HAP-1 (cell line): ENCODE results near the gene FAM163B.
A peak's percentile ranks its signal among the peaks of the same experiment; 100 is the strongest.

Source experiments
- DNase-seq, 2 experiments: peaks; one replicate each; pipeline ENCODE4 v3.0.0-alpha.2; 2016 to 2020; ENCODE audit warnings: low spot score in 2 of 2
- H3K27me3 ChIP-seq: fragments of 250-450 bp; sonication (Bioruptor Pico); 2 replicates; pipeline ENCODE4 v1.5.1; 2020; ENCODE audit warnings: low read depth, mild to moderate bottlenecking, moderate library complexity
- H3K36me3 ChIP-seq: fragments of 250-450 bp; sonication (Bioruptor Pico); replicated peaks from 2 replicates; pipeline ENCODE4 v1.5.1; 2020; ENCODE audit warnings: mild to moderate bottlenecking
- H3K4me1 ChIP-seq: fragments of 250-450 bp; sonication (Bioruptor Pico); 2 replicates; pipeline ENCODE4 v1.5.1; 2020; ENCODE audit warnings: mild to moderate bottlenecking
- H3K4me3 ChIP-seq: fragments of 250-450 bp; sonication (Bioruptor Pico); 2 replicates; pipeline ENCODE4 v1.5.1; 2020; ENCODE audit warnings: mild to moderate bottlenecking, moderate library complexity
- H3K9me3 ChIP-seq: fragments of 250-450 bp; sonication (Bioruptor Pico); 2 replicates; pipeline ENCODE4 v1.5.1; 2020; ENCODE audit warnings: mild to moderate bottlenecking, moderate library complexity
- in situ Hi-C: fragments of 300-500 bp; cut with MboI; formaldehyde crosslinking; loops from 3 replicates; pipeline ENCODE4 v1.14.3; 2020; ENCODE audit warnings: low sequenced_read_pairs, inconsistent platforms, mixed read lengths

The FAM163B gene

DNA sequence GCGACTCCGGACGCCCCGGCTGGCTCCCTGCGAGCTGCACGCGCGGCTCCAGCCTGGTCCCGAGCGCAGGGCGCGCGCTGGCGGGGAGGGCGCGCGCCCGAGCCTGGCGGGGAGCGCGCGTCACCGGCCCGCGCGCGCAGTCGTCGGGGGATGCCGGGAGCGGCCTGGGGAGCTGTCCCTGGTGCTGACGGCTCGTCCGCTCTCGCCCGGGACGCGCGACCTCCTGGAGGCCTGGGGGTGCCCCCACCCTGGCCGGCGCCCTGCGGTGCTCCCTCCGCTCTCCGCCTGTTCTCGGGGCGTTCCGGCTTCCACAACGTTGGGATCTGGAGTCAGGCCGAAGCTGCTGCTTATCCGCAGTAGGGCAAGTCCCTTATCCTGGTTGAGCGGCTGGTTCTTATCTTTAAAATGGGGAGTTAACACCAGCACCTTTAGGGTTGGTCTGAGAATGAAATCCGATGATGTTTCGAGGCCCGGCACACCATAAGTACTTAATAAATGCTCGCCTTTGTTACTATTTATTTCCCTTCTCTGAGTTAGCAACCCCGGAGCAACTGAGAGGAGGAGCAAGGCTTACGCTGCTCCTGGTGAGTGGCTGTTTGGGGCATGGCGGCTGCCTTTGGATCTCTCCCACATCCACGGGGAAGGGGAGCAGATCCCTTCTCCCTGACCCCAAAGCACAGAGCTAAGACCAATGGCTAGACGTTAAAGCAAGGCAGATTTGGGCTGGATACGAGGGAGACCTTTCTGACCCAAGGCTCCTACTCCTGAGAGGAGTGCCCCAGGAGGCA lies at the start of gene FAM163B:
Gene FAM163B, minus strand, starts transcription at position 79 of the 788 bp plus-strand sequence. CDS start 29,166 bp downstream, outside the sequence.
- DNase-seq: peak in 1 of 2 experiments; percentile 69
- in situ Hi-C loops: no loop called here
- peaks cover 57% of the 10 kb centered on the region for H3K27me3 ChIP-seq
- no peaks in the 10 kb centered on the region for H3K9me3 ChIP-seq
- no peaks in the 10 kb centered on the region for H3K36me3 ChIP-seq
- H3K4me3 ChIP-seq: no peak within 1 kb of the TSS
- H3K4me1 ChIP-seq: no peaks in the 10 kb centered on the region

DNA sequence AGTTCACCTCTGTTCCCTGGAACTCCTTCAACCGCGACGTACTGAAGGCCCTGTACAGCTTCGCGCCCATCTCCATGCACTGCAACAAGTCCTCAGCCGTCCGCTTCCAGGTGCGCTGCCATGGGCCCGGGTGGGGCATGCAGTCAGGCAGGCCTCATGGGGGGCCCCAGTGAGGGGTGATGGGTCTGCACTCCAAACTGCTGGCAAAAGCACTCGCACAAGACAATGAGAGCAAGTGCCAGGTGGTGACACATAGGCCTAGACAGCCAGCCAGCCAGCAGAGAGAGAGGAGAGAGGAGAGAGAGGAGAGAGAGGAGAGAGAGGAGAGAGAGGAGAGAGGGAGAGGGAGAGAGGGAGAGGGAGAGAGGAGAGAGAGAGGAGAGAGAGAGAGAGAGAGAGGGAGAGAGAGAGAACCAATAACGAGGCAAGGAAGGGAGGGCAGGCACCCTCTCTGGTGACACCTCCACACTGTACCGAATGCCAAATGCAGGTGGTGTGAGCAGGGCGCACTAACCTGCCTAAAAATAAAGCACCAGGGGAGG lies 48.0 kb upstream of the FAM163B start:
- no peak for DNase-seq
- H3K36me3 ChIP-seq: no peaks in the 10 kb centered on the region
- H3K9me3 ChIP-seq: no peaks in the 10 kb centered on the region
- 0 out of 2 replicates have a peak, but pooled peaks cover 2% of the 10 kb centered on the region for H3K4me1 ChIP-seq
- peaks cover 79% of the 10 kb centered on the region for H3K27me3 ChIP-seq
- H3K4me3 ChIP-seq: no peak overlapping the region
- in situ Hi-C loops: no loop called here

GRCh38 chr9:133656211-133657119 lies 47.3 kb upstream of the FAM163B start:
- in situ Hi-C loops: no loop called here
- H3K9me3 ChIP-seq: no peaks in the 10 kb centered on the region
- H3K4me1 ChIP-seq: 0 out of 2 replicates have a peak, but pooled peaks cover 2% of the 10 kb centered on the region
- H3K4me3 ChIP-seq: no peak overlapping the region
- no peaks in the 10 kb centered on the region for H3K36me3 ChIP-seq
- H3K27me3 ChIP-seq: peaks cover 72% of the 10 kb centered on the region
- no peak for DNase-seq

GRCh38 chr9:133655701-133656100 lies 46.5 kb upstream of the FAM163B start:
- in situ Hi-C loops: no loop called here
- Histone ChIP-seq H3K27me3 (peaks cover 67% of the 10 kb centered on the region), H3K9me3 (no peaks in the 10 kb centered on the region), H3K36me3 (no peaks in the 10 kb centered on the region), H3K4me3 (no peak overlapping the region), H3K4me1 (0 out of 2 replicates have a peak, but pooled peaks cover 2% of the 10 kb centered on the region)
- DNase-seq: no peak

GRCh38 chr9:133654736-133655657 lies 45.8 kb upstream of the FAM163B start:
- Histone ChIP-seq H3K4me1 (0 out of 2 replicates have a peak, but pooled peaks cover 2% of the 10 kb centered on the region), H3K4me3 (no peak overlapping the region), H3K36me3 (no peaks in the 10 kb centered on the region), H3K27me3 (peaks cover 64% of the 10 kb centered on the region), H3K9me3 (no peaks in the 10 kb centered on the region)
- DNase-seq: no peak
- in situ Hi-C loops: no loop called here

DNA sequence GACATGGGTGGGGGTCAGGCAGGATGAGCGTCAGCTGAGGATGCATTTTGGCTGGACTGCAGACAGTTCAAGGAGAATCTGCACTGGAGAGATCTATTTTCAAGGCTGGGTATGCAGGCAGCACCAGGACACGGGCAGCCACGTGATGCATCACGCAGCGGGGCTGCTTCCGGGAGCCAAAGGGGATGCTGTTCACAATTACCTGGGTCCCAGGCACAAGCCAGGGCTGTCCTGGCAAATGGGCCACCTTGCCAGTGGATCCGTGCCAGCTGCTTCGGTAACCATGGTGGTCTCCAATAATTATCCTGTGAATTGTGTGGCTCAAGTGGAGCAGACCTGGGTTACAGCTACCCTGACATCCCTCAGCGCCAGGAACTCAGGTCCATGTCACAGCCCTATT lies 44.4 kb upstream of the FAM163B start:
- peaks cover 62% of the 10 kb centered on the region for H3K27me3 ChIP-seq
- in situ Hi-C loops: no loop called here
- DNase-seq: no peak

GRCh38 chr9:133650026-133650425 lies 40.8 kb upstream of the FAM163B start:
- in situ Hi-C loops: no loop called here
- H3K9me3 ChIP-seq: no peaks in the 10 kb centered on the region

More for the DNA sequence above, 44.4 kb upstream of the FAM163B start:
- no peak overlapping the region for H3K4me3 ChIP-seq
- no peaks in the 10 kb centered on the region for H3K4me1 ChIP-seq
- H3K36me3 ChIP-seq: no peaks in the 10 kb centered on the region
- H3K9me3 ChIP-seq: no peaks in the 10 kb centered on the region

GRCh38 chr9:133649194-133649593 lies 40.0 kb upstream of the FAM163B start:
- Histone ChIP-seq H3K9me3 (no peaks in the 10 kb centered on the region), H3K27me3 (peaks cover 40% of the 10 kb centered on the region), H3K4me1 (no peaks in the 10 kb centered on the region), H3K36me3 (no peaks in the 10 kb centered on the region), H3K4me3 (no peak overlapping the region)
- DNase-seq: no peak
- in situ Hi-C loops: no loop called here

More at GRCh38 chr9:133650026-133650425, 40.8 kb upstream of the FAM163B start:
- H3K4me3 ChIP-seq: no peak overlapping the region
- H3K36me3 ChIP-seq: no peaks in the 10 kb centered on the region
- H3K4me1 ChIP-seq: no peaks in the 10 kb centered on the region
- no peak for DNase-seq
- H3K27me3 ChIP-seq: peaks cover 46% of the 10 kb centered on the region

GRCh38 chr9:133647765-133648469 lies 38.7 kb upstream of the FAM163B start:
- H3K4me3 ChIP-seq: no peak overlapping the region
- no peaks in the 10 kb centered on the region for H3K36me3 ChIP-seq
- no peaks in the 10 kb centered on the region for H3K9me3 ChIP-seq
- no peak for DNase-seq
- no peaks in the 10 kb centered on the region for H3K4me1 ChIP-seq
- peaks cover 43% of the 10 kb centered on the region for H3K27me3 ChIP-seq
- in situ Hi-C loops: no loop called here

DNA sequence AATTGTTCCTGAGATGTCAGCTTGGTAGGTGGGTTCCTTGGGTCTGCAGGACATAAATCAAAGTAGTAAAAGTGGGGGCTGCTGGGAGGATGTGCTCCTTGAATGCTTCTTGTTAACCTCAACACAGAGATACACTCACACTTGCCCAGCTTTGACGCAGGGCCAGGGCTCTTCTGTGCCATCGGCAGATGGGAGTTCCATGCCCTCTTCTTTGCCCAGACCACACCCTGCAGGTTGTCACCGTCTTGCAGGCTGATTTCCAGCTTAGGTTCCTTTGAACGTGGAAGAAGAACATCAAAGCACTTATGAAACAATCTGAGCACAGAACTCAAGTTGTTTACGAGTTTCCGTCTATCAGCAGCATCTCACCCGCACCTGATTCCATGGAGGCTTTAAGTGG lies 38.0 kb upstream of the FAM163B start:
- Histone ChIP-seq H3K36me3 (no peaks in the 10 kb centered on the region), H3K9me3 (no peaks in the 10 kb centered on the region), H3K4me3 (no peak overlapping the region), H3K27me3 (peaks cover 50% of the 10 kb centered on the region), H3K4me1 (no peaks in the 10 kb centered on the region)
- in situ Hi-C loops: no loop called here
- no peak for DNase-seq

GRCh38 chr9:133645021-133645765 lies 36.0 kb upstream of the FAM163B start:
- no peaks in the 10 kb centered on the region for H3K4me1 ChIP-seq
- no peaks in the 10 kb centered on the region for H3K9me3 ChIP-seq
- H3K27me3 ChIP-seq: peaks cover 63% of the 10 kb centered on the region
- in situ Hi-C loops: no loop called here
- no peak overlapping the region for H3K4me3 ChIP-seq
- no peaks in the 10 kb centered on the region for H3K36me3 ChIP-seq
- DNase-seq: no peak
